ENCODE data around the gene KRT7. TPM values are rescaled to one million over a fixed set of nuclear protein-coding genes. Genes with fewer than 3 reads are reported as not detected.

KRT7 gene
- total and polyA plus RNA-seq, 9 donors, result 0.31 to 7.1 (median 1.2) TPM

- Histone ChIP-seq H3K27ac (ENCODE audit: low read length) (no peak overlapping the region), H3K4me3 (ENCODE audit: low read length) (no peak overlapping the region), H3K9me3 (replicated peaks; ENCODE audit: control insufficient read depth, low read depth, low read length) (no peaks in the 10 kb centered on the region), H3K36me3 (ENCODE audit: control insufficient read depth, insufficient read depth, low read length) (no peaks in the 10 kb centered on the region), H3K4me1 (ENCODE audit: control insufficient read depth, insufficient read depth, low read length) (peaks cover 13% of the 10 kb centered on the region), H3K27me3 (ENCODE audit: control insufficient read depth, insufficient read depth, low read length) (peaks cover 29% of the 10 kb centered on the region)
- 65% methylated on average over 7 of the region's 13 CpGs for WGBS (ENCODE audit: insufficient coverage)
- DNase-seq, result no peak
Observed at GRCh38 chr12:52212701-52213563, 20.1 kb upstream of the KRT7 start.

GRCh38 chr12:52213564-52214420 is 19.3 kb upstream of the KRT7 start:
- DNase-seq, result peak; percentile 62
- peaks cover 5% of the 10 kb centered on the region for H3K4me1 ChIP-seq (ENCODE audit: control insufficient read depth, insufficient read depth, low read length)
- 16% methylated on average over 9 of the region's 13 CpGs for WGBS (ENCODE audit: insufficient coverage)
- no peak overlapping the region for H3K27ac ChIP-seq (ENCODE audit: low read length)
- H3K36me3 ChIP-seq (ENCODE audit: control insufficient read depth, insufficient read depth, low read length), result no peaks in the 10 kb centered on the region
- peaks cover 22% of the 10 kb centered on the region for H3K27me3 ChIP-seq (ENCODE audit: control insufficient read depth, insufficient read depth, low read length)
- H3K9me3 ChIP-seq (replicated peaks; ENCODE audit: control insufficient read depth, low read depth, low read length), result no peaks in the 10 kb centered on the region
- no peak overlapping the region for H3K4me3 ChIP-seq (ENCODE audit: low read length)

GRCh38 chr12:52214421-52214802 is 18.6 kb upstream of the KRT7 start:
- Histone ChIP-seq H3K36me3 (ENCODE audit: control insufficient read depth, insufficient read depth, low read length) (no peaks in the 10 kb centered on the region), H3K4me3 (ENCODE audit: low read length) (no peak overlapping the region), H3K4me1 (ENCODE audit: control insufficient read depth, insufficient read depth, low read length) (peaks cover 3% of the 10 kb centered on the region), H3K27me3 (ENCODE audit: control insufficient read depth, insufficient read depth, low read length) (peaks cover 19% of the 10 kb centered on the region), H3K9me3 (replicated peaks; ENCODE audit: control insufficient read depth, low read depth, low read length) (no peaks in the 10 kb centered on the region), H3K27ac (ENCODE audit: low read length) (no peak overlapping the region)
- no peak for DNase-seq
- 69% methylated on average over 3 of the region's 3 CpGs for WGBS (ENCODE audit: insufficient coverage)

- H3K27me3 ChIP-seq (ENCODE audit: control insufficient read depth, insufficient read depth, low read length), result peaks cover 21% of the 10 kb centered on the region
- H3K4me1 ChIP-seq (ENCODE audit: control insufficient read depth, insufficient read depth, low read length), result peaks cover 3% of the 10 kb centered on the region
- no peak overlapping the region for H3K27ac ChIP-seq (ENCODE audit: low read length)
- no peak for DNase-seq
- no peaks in the 10 kb centered on the region for H3K36me3 ChIP-seq (ENCODE audit: control insufficient read depth, insufficient read depth, low read length)
- no peak overlapping the region for H3K4me3 ChIP-seq (ENCODE audit: low read length)
- H3K9me3 ChIP-seq (replicated peaks; ENCODE audit: control insufficient read depth, low read depth, low read length), result no peaks in the 10 kb centered on the region
- WGBS (ENCODE audit: insufficient coverage), result 56% methylated on average over 7 of the region's 7 CpGs
Observed at GRCh38 chr12:52215587-52216031, 17.4 kb upstream of the KRT7 start.

GRCh38 chr12:52216100-52216499 is 16.9 kb upstream of the KRT7 start:
- no peak for DNase-seq
- 35% methylated on average over 3 of the region's 4 CpGs for WGBS (ENCODE audit: insufficient coverage)
- Histone ChIP-seq H3K27ac (ENCODE audit: low read length) (no peak overlapping the region), H3K36me3 (ENCODE audit: control insufficient read depth, insufficient read depth, low read length) (no peaks in the 10 kb centered on the region), H3K27me3 (ENCODE audit: control insufficient read depth, insufficient read depth, low read length) (peaks cover 21% of the 10 kb centered on the region), H3K4me3 (ENCODE audit: low read length) (no peak overlapping the region), H3K9me3 (replicated peaks; ENCODE audit: control insufficient read depth, low read depth, low read length) (no peaks in the 10 kb centered on the region), H3K4me1 (ENCODE audit: control insufficient read depth, insufficient read depth, low read length) (peaks cover 3% of the 10 kb centered on the region)

GRCh38 chr12:52216807-52217206 is 16.2 kb upstream of the KRT7 start:
- Histone ChIP-seq H3K27me3 (ENCODE audit: control insufficient read depth, insufficient read depth, low read length) (peaks cover 22% of the 10 kb centered on the region), H3K4me1 (ENCODE audit: control insufficient read depth, insufficient read depth, low read length) (peaks cover 3% of the 10 kb centered on the region), H3K4me3 (ENCODE audit: low read length) (no peak overlapping the region), H3K9me3 (replicated peaks; ENCODE audit: control insufficient read depth, low read depth, low read length) (no peaks in the 10 kb centered on the region), H3K27ac (ENCODE audit: low read length) (no peak overlapping the region), H3K36me3 (ENCODE audit: control insufficient read depth, insufficient read depth, low read length) (no peaks in the 10 kb centered on the region)
- no peak for DNase-seq
- WGBS (ENCODE audit: insufficient coverage), result no CpG with 5 or more reads among the region's 1 CpG

- Histone ChIP-seq H3K27ac (ENCODE audit: low read length) (no peak overlapping the region), H3K36me3 (ENCODE audit: control insufficient read depth, insufficient read depth, low read length) (no peaks in the 10 kb centered on the region), H3K4me3 (ENCODE audit: low read length) (no peak overlapping the region), H3K4me1 (ENCODE audit: control insufficient read depth, insufficient read depth, low read length) (peaks cover 3% of the 10 kb centered on the region), H3K27me3 (ENCODE audit: control insufficient read depth, insufficient read depth, low read length) (peaks cover 25% of the 10 kb centered on the region), H3K9me3 (replicated peaks; ENCODE audit: control insufficient read depth, low read depth, low read length) (no peaks in the 10 kb centered on the region)
- no peak for DNase-seq
- WGBS (ENCODE audit: insufficient coverage), result 13% methylated on average over 4 of the region's 5 CpGs
Observed at GRCh38 chr12:52217223-52217622, 15.8 kb upstream of the KRT7 start.

- no CpG with 5 or more reads among the region's 4 CpGs for WGBS (ENCODE audit: insufficient coverage)
- H3K36me3 ChIP-seq (ENCODE audit: control insufficient read depth, insufficient read depth, low read length), result no peaks in the 10 kb centered on the region
Observed at GRCh38 chr12:52218001-52218400, 15.0 kb upstream of the KRT7 start.

GRCh38 chr12:52220477-52220876 is 12.6 kb upstream of the KRT7 start:
- Histone ChIP-seq H3K9me3 (replicated peaks; ENCODE audit: control insufficient read depth, low read depth, low read length) (peaks cover 3% of the 10 kb centered on the region), H3K4me1 (ENCODE audit: control insufficient read depth, insufficient read depth, low read length) (peaks cover 3% of the 10 kb centered on the region), H3K27ac (ENCODE audit: low read length) (no peak overlapping the region), H3K27me3 (ENCODE audit: control insufficient read depth, insufficient read depth, low read length) (peaks cover 26% of the 10 kb centered on the region), H3K36me3 (ENCODE audit: control insufficient read depth, insufficient read depth, low read length) (no peaks in the 10 kb centered on the region), H3K4me3 (ENCODE audit: low read length) (no peak overlapping the region)
- WGBS (ENCODE audit: insufficient coverage), result 75% methylated on average over 2 of the region's 3 CpGs
- DNase-seq, result no peak

More at GRCh38 chr12:52218001-52218400, 15.0 kb upstream of the KRT7 start:
- DNase-seq, result no peak
- Histone ChIP-seq H3K27me3 (ENCODE audit: control insufficient read depth, insufficient read depth, low read length) (peaks cover 28% of the 10 kb centered on the region), H3K9me3 (replicated peaks; ENCODE audit: control insufficient read depth, low read depth, low read length) (no peaks in the 10 kb centered on the region), H3K4me1 (ENCODE audit: control insufficient read depth, insufficient read depth, low read length) (peaks cover 3% of the 10 kb centered on the region), H3K4me3 (ENCODE audit: low read length) (no peak overlapping the region), H3K27ac (ENCODE audit: low read length) (no peak overlapping the region)
